Limb (tissue), 2 donors: ENCODE data around the gene CLEC14A.

Source experiments
- DNase-seq, 2 donors: peaks; one replicate each; pipeline ENCODE4 v3.0.0-alpha.2; 2016; ENCODE audit errors: extremely low spot score in 2 of 2

The CLEC14A gene, protein sequence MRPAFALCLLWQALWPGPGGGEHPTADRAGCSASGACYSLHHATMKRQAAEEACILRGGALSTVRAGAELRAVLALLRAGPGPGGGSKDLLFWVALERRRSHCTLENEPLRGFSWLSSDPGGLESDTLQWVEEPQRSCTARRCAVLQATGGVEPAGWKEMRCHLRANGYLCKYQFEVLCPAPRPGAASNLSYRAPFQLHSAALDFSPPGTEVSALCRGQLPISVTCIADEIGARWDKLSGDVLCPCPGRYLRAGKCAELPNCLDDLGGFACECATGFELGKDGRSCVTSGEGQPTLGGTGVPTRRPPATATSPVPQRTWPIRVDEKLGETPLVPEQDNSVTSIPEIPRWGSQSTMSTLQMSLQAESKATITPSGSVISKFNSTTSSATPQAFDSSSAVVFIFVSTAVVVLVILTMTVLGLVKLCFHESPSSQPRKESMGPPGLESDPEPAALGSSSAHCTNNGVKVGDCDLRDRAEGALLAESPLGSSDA

DNA sequence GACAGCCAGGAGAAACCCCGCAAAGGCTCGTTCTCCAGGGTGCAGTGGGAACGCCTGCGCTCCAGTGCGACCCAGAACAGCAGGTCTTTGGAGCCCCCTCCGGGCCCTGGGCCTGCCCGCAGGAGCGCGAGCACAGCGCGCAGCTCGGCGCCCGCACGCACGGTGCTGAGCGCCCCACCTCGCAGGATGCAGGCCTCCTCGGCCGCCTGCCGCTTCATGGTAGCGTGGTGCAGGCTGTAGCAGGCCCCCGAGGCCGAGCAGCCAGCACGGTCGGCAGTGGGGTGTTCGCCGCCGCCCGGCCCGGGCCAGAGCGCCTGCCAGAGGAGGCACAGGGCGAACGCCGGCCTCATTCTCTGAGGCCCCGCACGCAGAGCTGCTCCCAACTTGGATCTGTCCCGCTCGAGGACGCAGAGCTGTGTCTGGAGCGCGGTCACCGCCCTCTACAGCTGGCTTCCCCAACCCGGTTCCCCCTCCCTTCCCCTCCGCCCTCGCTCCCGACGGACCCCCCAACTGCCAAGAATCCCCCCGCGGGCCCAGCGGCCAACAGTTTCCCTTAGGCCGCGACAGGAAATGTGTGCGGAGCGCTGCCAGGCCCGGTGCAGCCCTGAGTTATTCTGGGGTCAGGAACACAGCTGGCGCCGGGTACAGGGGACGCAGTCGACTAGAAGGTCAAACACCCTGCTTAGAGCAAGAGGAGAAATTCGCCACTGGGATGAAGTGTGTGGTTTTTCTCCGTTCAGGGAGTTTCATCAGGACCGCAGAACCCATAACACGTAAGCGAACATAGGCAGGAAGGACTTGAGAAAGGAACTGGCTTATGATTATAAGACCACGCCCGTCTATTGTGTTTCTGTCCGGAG is at the start of gene CLEC14A:
TSS of gene CLEC14A (minus strand) at position 421 of the 860 bp plus-strand sequence. CDS start at position 350, 71 bp downstream.
- peak; percentile 64 to 68 for DNase-seq

DNA sequence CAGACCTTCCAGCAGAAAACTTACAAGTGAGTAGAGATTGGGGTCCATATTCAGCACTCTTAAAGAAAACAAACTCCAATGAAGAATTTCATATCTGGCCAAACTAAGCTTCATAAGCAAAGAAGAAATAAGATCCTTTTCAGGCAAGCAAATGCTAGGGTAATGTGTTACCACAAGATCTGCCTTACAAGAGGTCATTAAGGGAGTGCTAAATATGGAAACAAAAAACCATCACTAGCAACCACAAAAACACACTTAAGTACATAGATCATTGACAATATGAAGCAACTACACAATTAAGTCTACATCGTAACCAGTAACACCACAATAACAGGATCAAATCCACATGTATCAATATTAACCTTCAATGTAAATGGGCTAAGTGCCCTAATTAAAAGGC is 47.1 kb upstream of the CLEC14A start:
- no peak for DNase-seq

DNA sequence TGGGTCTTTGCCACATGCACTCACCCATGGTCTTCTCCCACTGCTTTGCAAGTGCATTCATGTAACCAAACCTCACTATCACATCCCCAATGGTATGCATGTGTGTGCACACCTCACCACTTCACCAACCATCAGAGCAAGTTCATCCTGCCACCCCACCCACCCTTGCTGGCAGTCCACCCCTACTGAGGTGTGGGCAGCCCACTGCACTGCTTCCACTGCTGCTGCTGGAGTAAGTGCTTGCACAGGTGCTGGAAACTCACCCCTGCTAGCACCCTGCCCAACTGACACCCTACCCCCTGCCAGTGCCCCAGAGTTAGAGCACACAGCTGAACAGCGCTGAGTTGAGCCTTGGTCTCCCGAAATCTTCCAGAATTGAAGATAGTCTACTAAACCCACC is 46.1 kb upstream of the CLEC14A start:
- no peak for DNase-seq

DNA sequence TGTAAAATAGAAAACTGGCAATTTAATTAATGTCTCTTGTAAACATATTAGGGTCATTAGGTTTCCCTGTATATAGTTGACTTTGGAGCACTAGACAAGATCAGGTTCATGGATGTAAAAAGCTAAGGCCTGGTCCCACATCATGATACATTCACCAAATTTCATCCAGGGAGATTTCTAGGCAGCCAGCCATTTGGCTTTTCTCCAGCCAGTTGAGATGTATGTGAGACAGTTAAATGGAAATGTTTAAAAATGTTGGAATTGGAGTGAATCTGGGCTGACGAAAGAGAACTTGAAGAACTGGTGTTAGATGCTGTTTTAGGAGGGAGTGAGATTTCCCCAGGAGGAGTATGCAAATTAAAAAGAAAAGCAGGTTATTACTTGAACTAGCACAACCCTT is 41.8 kb upstream of the CLEC14A start:
- no peak for DNase-seq

DNA sequence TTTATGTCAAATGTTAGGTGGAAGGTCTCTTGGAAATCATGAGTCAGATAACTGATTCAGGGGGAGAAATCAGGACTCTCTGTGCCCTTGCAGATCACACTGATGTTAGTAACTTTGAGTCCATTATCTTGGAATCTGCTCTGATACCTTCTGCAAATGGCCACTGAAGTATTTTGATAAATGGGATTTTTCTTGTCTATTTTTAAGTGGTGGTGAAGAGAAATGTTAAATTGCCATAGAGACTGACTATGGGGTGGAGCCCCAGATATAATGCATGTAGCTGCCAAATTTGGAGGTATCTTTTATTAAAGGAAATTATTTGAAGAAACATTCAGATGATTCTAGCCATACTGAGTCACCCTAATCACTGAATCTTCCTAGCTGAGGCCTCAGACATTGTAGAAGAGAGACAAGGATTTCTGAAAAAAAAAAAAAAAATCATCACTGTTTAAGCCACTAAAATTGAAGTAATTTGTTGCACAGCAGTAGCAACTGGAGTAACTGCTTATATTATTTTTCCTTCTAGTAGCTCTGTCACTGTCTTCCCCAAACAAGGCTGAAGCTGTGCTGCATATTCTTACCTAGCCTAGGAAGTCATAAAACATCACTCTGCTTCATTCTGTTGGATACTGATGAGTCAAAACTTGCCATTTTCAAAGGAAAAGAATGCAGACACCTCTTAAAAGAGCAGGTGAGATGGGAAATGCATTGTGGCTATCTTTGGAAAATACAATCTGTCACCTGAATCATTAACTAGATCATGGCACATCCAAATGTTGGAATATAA is 36.0 kb upstream of the CLEC14A start:
- no peak for DNase-seq

DNA sequence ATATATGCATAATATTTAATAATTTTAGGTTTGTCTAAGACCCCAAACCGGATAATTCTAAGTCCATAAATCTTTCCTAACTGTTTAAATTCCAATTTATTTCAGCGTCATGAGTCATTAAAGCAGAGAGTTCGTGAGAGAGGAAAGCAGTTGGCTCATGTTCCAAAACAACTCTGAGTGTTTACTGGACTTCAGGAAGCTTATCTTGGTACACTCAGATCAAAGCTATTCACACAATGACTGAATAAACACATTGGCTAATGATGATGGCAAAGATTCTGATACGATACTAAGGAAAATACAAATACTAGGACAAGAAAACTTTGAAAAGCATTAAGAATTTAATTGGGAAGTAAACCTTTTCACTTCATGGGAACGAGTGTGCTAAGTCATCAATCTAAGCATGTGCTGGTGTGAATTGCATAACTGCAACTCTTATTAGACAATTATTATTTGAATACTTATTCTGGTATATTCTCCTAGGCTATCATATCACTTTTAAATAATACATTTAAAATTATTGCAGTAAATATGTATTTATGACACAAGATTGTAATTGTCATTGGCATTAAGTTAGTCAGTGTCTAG is 34.8 kb upstream of the CLEC14A start:
- DNase-seq: no peak

DNA sequence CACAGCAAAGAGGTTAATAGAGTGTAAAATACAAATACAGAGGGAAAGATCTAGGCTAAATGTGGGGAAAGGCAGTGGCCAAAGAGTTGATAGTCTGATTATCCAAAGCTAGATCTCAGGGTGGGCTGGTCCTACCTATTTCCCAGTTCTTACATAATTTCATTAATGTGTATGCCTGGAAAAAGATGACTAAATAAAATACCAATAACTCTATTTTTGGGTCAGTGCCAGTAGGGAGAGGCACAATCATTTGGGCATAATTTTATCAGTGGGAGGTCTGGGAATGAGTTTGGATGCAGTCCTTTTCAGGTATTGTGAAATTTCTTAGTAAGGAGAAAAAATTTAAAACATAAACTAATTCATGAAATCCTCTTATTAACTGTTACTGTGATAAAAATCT is 30.6 kb upstream of the CLEC14A start:
- no peak for DNase-seq

DNA sequence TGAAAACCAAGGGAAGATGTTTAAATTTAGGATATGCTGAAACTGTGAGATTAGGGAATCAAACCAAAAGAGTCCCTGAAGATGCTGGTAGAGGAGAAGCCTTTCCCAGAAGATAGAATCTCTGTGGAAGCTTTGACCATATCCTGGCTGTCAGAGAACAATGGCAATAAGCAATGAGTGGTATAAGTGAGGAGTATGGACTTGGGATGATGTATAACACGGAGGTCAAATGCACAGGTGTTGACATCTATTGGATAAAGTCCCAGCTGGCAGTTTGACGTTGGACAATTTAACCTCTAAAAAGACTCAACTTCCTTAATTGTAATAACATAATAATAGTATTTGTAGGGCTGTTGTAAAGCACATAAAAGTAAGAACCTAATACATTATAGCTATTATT is 30.1 kb upstream of the CLEC14A start:
- DNase-seq: no peak

DNA sequence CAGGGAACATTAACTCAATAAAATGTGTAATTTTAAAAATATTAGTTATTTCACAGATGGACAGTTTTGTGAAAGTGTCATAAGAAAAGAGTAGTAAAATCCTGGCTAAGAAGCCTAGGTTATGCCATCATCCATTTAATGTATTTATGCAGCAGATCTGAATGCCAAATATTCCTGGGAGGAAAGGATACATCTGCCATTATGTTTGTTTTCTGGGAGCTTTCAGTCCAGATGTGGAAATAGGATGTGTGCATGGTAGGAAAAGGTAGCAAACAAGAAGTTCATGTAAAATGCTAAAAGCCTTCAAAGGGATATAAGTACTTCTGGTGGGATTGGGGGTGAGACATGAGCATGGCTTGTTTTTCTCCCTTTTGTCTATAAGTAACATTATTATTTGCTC is 27.0 kb upstream of the CLEC14A start:
- DNase-seq: no peak

DNA sequence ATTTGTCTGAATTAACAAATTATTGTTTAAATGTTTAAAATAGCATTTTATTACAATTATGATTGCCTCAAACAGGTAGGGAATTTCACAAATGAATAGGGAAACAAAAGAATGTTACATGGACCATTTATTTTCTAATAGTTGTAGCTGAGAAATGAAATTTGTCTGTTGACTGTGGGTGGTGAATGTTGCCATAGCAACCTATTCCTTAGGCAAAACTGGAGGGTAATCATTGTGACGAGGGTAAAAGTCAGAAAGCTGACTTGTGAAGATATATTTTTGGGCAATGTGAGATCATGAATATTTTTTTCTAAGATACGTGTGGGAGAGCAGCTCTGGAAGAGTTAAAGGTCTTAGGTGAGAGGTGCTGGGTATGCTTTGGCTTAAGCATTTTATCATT is 24.2 kb upstream of the CLEC14A start:
- no peak for DNase-seq

DNA sequence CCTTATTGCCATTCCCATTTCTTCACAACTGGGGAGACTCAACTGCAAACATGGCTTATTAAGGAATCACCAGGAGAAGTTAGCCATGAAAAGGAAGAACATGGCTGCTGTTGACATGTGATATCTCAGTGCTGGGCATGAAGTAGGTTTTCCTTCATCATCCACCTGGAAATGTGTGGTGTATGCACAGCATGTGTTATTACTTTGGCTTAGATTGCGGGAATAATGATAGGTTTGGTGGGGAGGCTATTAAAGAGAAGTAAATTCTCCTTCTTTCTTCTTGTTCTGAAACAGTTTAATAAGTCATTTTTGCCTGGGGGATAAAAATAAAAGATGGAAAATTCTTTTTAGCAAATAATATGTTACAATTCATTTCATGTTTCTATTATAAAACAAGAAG is 23.7 kb upstream of the CLEC14A start:
- no peak for DNase-seq

DNA sequence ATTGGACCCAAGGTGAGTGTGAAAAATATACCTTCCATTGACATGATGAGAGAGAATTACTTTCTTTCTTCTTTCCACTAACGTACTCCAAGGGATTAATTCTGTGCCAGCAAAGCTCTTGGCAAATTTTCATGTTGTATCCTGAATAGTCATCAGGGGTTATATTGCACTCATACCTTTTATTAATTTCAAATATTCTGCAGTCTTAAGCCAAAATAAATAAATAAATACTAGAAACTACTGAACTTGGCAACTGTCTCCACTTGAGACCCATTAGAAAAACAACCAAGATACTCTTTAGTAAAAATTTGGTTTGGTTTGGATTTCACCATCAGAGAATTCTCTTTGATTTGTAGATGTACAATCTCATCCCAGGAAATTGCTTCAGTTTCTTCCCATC is 22.1 kb upstream of the CLEC14A start:
- DNase-seq: peak in 1 of 2 donors; percentile 10

DNA sequence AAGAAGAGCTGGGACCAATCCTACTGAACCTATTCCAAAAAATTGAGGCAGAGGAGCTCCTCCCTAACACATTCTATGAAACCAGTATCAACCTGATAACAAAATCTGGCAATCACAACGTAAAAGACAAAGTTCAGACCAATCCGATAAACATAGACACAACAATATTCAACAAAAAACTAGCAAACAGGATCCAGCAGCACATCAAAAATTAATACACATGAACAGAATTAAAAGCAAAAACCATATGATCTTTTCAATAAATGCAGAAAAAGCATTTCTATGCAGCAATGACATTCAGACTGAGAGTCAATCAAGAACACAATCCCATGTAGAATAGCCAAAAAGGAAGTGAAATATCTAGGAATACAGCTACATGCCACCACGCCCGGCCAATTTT is 7.0 kb upstream of the CLEC14A start:
- DNase-seq: no peak

DNA sequence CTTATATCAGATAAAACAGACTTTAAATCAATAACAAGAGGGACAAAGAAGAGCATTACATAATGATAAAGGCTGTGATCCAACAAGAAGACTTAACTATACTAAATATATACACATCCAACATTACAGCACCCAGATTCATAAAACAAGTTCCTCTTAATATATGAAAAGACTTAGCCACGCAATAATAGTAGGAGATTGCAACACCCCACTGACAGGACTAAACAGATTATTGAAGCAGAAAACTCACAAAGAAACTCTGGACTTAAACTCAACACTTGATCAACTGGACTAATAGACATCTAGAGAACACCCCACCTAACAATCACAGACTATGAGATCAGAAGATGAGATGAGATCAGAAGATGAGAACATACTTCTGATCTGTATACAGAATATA is 5.7 kb upstream of the CLEC14A start:
- no peak for DNase-seq

DNA sequence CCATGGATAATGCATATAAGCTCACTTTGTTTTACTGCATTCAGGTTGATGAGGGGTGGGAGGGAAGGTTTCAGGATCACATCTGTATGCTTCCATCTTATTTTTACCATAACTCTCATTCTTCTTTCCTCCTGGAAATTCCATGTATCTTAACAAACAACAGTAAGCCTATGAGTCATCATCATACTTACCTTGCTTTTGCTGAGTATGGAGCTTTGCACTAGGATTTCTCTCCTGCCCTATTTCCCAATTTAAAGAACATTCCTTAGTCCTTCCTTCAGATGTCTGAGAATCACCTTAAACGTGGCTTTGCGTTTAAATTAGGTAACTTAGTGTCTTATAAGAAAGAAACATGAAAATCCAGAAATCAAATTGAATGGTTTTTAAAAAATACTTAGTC is 1.6 kb upstream of the CLEC14A start:
- DNase-seq: no peak

DNA sequence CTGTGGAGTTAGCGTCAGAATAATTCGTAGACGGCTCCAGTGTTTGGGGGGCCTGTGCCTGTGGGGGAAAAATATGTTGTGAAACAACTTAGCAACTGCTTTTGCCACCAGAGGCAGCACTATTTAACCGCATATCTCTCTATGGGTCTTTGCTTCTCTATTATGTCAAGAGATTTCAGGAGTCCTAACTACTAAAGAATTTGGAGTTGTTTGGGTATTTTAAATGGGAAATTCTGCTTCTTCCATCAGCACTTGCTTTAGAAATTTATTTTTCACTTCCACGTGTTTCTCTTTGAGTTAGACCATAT is 594 bp upstream of the CLEC14A start:
- no peak for DNase-seq

DNA sequence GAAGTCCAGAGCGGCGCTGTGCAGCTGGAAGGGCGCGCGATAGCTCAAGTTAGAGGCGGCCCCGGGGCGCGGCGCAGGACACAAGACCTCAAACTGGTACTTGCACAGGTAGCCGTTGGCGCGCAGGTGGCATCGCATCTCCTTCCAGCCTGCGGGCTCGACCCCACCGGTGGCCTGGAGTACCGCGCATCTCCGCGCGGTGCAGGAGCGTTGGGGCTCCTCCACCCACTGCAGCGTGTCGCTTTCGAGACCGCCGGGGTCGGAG is 553 bp downstream of the CLEC14A start:
- peak; percentile 10 to 59 for DNase-seq

DNA sequence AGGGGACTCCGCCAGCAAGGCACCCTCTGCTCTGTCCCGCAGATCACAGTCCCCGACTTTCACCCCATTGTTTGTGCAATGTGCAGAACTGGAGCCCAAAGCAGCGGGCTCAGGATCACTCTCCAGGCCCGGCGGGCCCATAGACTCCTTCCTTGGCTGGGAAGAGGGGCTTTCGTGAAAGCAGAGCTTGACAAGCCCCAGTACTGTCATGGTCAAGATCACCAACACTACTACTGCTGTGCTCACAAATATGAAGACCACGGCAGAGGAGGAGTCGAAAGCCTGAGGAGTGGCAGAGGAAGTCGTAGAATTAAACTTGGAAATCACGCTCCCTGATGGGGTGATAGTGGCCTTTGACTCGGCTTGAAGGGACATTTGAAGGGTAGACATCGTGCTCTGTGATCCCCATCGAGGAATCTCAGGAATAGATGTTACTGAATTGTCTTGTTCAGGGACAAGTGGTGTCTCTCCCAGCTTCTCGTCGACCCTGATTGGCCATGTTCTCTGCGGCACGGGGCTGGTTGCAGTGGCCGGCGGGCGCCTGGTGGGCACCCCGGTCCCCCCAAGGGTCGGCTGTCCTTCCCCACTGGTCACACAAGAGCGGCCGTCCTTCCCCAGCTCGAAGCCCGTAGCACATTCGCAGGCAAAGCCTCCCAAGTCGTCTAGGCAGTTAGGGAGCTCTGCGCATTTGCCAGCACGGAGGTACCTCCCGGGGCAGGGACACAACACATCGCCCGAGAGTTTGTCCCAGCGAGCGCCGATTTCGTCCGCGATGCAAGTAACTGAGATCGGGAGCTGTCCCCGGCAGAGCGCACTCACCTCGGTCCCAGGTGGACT is 1.1 kb downstream of the CLEC14A start:
- no peak for DNase-seq

DNA sequence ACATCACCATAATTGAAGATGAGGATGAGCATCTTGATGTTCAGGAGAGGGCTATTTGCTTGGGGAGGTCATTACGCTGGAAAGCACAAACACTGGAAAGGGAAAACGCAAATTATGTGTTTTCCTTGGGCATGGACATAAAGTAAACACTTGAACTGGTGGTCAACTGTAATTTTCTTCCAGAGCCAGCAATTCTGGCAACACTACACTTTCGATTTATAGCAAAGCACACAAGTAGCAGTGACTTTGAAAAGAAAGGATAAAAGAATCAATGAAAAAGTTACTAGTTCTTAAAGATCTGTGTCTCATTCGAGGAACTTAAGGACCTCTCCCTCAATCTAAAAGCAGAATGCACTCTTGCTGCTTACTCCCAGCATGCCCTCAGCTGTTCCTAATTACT is 2.2 kb downstream of the CLEC14A start:
- DNase-seq: no peak

DNA sequence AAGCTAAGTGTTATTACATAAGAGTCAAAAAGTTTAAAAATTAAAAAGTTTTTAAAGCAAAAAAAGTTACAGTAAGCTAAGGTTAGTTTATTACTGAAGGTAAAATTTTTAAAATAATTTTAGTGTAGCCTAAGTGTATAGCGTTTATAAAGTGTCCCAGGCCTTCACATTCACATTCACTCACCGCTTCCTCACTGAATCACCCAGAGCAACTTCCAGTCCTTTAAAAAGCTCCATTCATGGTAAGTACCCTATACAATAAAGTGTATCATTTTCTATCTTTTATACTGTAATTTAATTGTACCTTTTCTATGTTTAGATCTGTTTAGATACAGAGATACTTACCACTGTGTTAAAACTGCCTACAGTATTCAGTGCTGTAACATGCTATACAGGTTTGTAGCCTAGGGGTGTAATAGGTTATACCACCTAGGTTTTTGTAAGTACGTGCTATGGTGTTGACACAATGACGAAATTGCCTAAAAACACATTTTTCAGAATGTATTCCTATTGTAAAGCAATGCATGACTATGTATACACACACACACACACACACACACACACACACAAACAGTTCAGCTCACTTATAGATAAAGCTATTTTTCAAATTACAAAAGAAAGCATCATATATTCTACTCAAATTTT is 3.7 kb downstream of the CLEC14A start:
- DNase-seq: no peak
